K562 (cell line): Measurements from ENCODE around the gene PLPP4. TPM values are rescaled to one million over a fixed set of nuclear protein-coding genes. Genes with fewer than 3 reads are reported as not detected.

ENCODE experiments used
- ATAC-seq: fragments of 200-7000 bp; cut with Tn5 transposase; 3 replicates; pipeline ENCODE4 v1.9.1; 2020; ENCODE audit warnings: moderate library complexity
- BruUV-seq: library from RNA; stranded (reverse); fragments of 400-500 nt; replicated peaks from 2 replicates; lab custom pipeline; 2021; lab: Mats Ljungman, UMichigan
- CTCF ChIA-PET: fragments of 300-600 bp; formaldehyde crosslinking; extraction: SDS; loops from one replicate; lab custom pipeline; 2021; ENCODE audit warnings: low intra/inter-chr PET ratio; lab: Yijun Ruan, JAX
- POLR2A ChIA-PET: fragments of 300-600, 350-650 bp; sonication (Branson Sonifier 250); formaldehyde crosslinking; extraction: SDS; loops from one replicate; lab custom pipeline; 2021; ENCODE audit warnings: antibody characterized with exemption, inconsistent platforms; lab: Yijun Ruan, JAX
- DNase-seq, 4 experiments: peaks; one replicate each; pipeline versions ENCODE4 v3.0.0 to v3.0.0-alpha.2; 2011 to 2018; ENCODE audit warnings: low spot score in 3 of 4, mixed read lengths in 3 of 4; ENCODE audit errors: extremely low read depth in 1 of 4
- FAIRE-seq: peaks from 2 replicates; lab custom pipeline; 2011; peaks lifted over from hg19 to GRCh38; lab: Jason Lieb, UNC
- H2AFZ ChIP-seq: 2 replicates; pipeline ENCODE4 v1.6.0; 2011; ENCODE audit warnings: low read depth, low read length, control low read depth, inconsistent platforms
- H3K27ac ChIP-seq: fragments of 200-600 bp; 3 replicates; pipeline ENCODE4 v1.8.0; 2011; ENCODE audit warnings: low read depth, mild to moderate bottlenecking, control low read depth, inconsistent platforms, low read length, moderate library complexity, mixed read lengths; ENCODE audit errors: extremely low read depth
- H3K27me3 ChIP-seq, 2 experiments: fragments of 300-600 bp in 1 of 2; 2 replicates in 1 of 2; 3 replicates in 1 of 2; pipeline versions ENCODE4 v1.6.0 to v1.8.0; 2011; ENCODE audit warnings: inconsistent platforms in 2 of 2, low read length in 2 of 2, mild to moderate bottlenecking in 1 of 2, mixed read lengths in 1 of 2, moderate library complexity in 1 of 2; ENCODE audit not compliant: control insufficient read depth in 2 of 2, insufficient read depth in 2 of 2
- H3K36me3 ChIP-seq: fragments of 300-600 bp; 3 replicates; pipeline ENCODE4 v1.8.0; 2011; ENCODE audit warnings: mild to moderate bottlenecking, low read length, inconsistent platforms; ENCODE audit not compliant: control insufficient read depth, insufficient read depth
- H3K4me1 ChIP-seq, 2 experiments: fragments of 200-600 bp in 1 of 2; replicated peaks in 1 of 2; 2 replicates in 1 of 2; 3 replicates in 1 of 2; pipeline versions ENCODE4 v1.5.1 to v1.8.0; 2011; ENCODE audit warnings: inconsistent platforms in 2 of 2, low read length in 2 of 2, mild to moderate bottlenecking in 1 of 2, mixed read lengths in 1 of 2, moderate library complexity in 1 of 2; ENCODE audit not compliant: control insufficient read depth in 2 of 2, insufficient read depth in 2 of 2
- H3K4me2 ChIP-seq: 2 replicates; pipeline ENCODE4 v1.6.1; 2011; ENCODE audit warnings: low read length, control low read depth, inconsistent platforms, mixed read lengths; ENCODE audit not compliant: insufficient read depth
- H3K4me3 ChIP-seq: fragments of 200-600 bp; sonication (generic), shearing (Covaris generic); 2 replicates; pipeline ENCODE4 v1.5.1; 2016; ENCODE audit warnings: control low read depth, inconsistent platforms
- H3K79me2 ChIP-seq: fragments of 200-600 bp; 3 replicates; pipeline ENCODE4 v1.8.0; 2011; ENCODE audit warnings: low read length, inconsistent platforms; ENCODE audit not compliant: control insufficient read depth, insufficient read depth
- H3K9ac ChIP-seq, 2 experiments: 2 replicates each; pipeline versions ENCODE4 v1.6.0 to v1.6.1; 2011; ENCODE audit warnings: low read depth in 2 of 2, low read length in 2 of 2, control low read depth in 1 of 2, inconsistent platforms in 1 of 2, mild to moderate bottlenecking in 1 of 2, mixed read lengths in 1 of 2; ENCODE audit not compliant: insufficient read depth in 1 of 2
- H3K9me1 ChIP-seq: one replicate; pipeline ENCODE4 v1.6.0; 2011; ENCODE audit warnings: inconsistent platforms, mild to moderate bottlenecking, low read length, moderate library complexity; ENCODE audit not compliant: control insufficient read depth, insufficient read depth
- H3K9me3 ChIP-seq: replicated peaks from 2 replicates; pipeline ENCODE4 v1.5.1; 2011; ENCODE audit warnings: low read depth, low read length, inconsistent platforms; ENCODE audit not compliant: control insufficient read depth, insufficient read depth
- H4K20me1 ChIP-seq: replicated peaks from 2 replicates; pipeline ENCODE4 v1.6.1; 2011; ENCODE audit warnings: low read length, inconsistent platforms, mixed read lengths; ENCODE audit not compliant: control insufficient read depth, insufficient read depth
- NCOA4 ChIP-seq: fragments of 450-650 bp; IDR thresholded peaks from 2 replicates; pipeline ENCODE4 v1.6.1; 2018; ENCODE audit warnings: mild to moderate bottlenecking; ENCODE audit not compliant: partially characterized antibody
- TEAD2 ChIP-seq: fragments of 450-650 bp; IDR thresholded peaks from 2 replicates; pipeline ENCODE4 v1.6.1; 2016; ENCODE audit warnings: missing genetic modification characterization, control low read depth, missing compliant biosample characterization
- TGIF2 ChIP-seq: sonication (generic); formaldehyde crosslinking; IDR thresholded peaks from 2 replicates; pipeline ENCODE4 v1.8.1; 2022; ENCODE audit warnings: mild to moderate bottlenecking, missing genetic modification reagents, moderate library complexity
- ZBED1 ChIP-seq: IDR thresholded peaks from 2 replicates; pipeline ENCODE4 v1.6.1; 2014
- ZKSCAN8 ChIP-seq: fragments of 200-800 bp; sonication (Bioruptor generic); IDR thresholded peaks from 2 replicates; pipeline ENCODE4 v1.6.1; 2016; ENCODE audit warnings: missing genetic modification characterization, missing compliant biosample characterization
- ZNF12 ChIP-seq: sonication (generic); formaldehyde crosslinking; IDR thresholded peaks from 2 replicates; pipeline ENCODE4 v1.4.0; 2020; ENCODE audit warnings: mild to moderate bottlenecking, missing genetic modification reagents
- ZNF217 ChIP-seq: sonication (generic); formaldehyde crosslinking; IDR thresholded peaks from 2 replicates; pipeline ENCODE4 v1.8.0; 2022; ENCODE audit warnings: mild to moderate bottlenecking, missing genetic modification reagents
- ZNF57 ChIP-seq: fragments of 450-650 bp; formaldehyde crosslinking; IDR thresholded peaks from 2 replicates; pipeline ENCODE4 v1.4.0; 2020; ENCODE audit warnings: mild to moderate bottlenecking, moderate library complexity
- WGBS: fragments of 100-300 bp; shearing (Covaris generic); methylation state at CpG from one replicate; pipeline ENCODE4 v1.1.6; 2016; ENCODE audit warnings: low coverage, mixed read lengths; ENCODE audit not compliant: insufficient coverage; ENCODE audit errors: missing lambda C conversion rate; 5-methylcytosine and 5-hydroxymethylcytosine counted together
- in situ Hi-C: fragments of 300-500 bp; cut with MboI; formaldehyde crosslinking; loops from 4 replicates; pipeline ENCODE4 v1.15.0; 2018; ENCODE audit warnings: inconsistent platforms, mixed read lengths
- intact Hi-C: fragments of 100-400 bp; cut with micrococcal nuclease; formaldehyde crosslinking; loops from 2 replicates; pipeline ENCODE4 v1.14.2; 2022
- polyA plus RNA-seq, 8 experiments: library from polyadenylated mRNA; depleted of rRNA in 4 of 8; stranded (reverse) in 5 of 8; unstranded in 3 of 8; fragments of >200 nt; fragmentation: Nextera tagmentation in 2 of 8; fragmentation: Illumina TruSeq in 1 of 8; extraction: Ambion mirVana in 2 of 8; extraction: Trizol in 1 of 8; gene quantifications; 2 replicates each; pipeline versions ENCODE4 v1.2.1 to v1.2.3, GENCODE V29; 2011 to 2014; ENCODE audit warnings: inconsistent platforms in 1 of 8, missing spikeins in 1 of 8
- total RNA-seq, 7 experiments: library from RNA; depleted of rRNA in 6 of 7; stranded (reverse); fragments of >200 nt in 6 of 7; fragmentation: Illumina TruSeq in 2 of 7; extraction: Trizol in 2 of 7; gene quantifications; 2 replicates each; pipeline versions ENCODE4 v1.2.1 to v1.2.3, GENCODE V29; 2011 to 2021; ENCODE audit warnings: low replicate concordance in 1 of 7
- TF ChIP-seq, protein P1 (sequence below): fragments of 450-650 bp; IDR thresholded peaks from 2 replicates; pipeline ENCODE4 v1.6.1; 2018; ENCODE audit warnings: mild to moderate bottlenecking, low read depth; ENCODE audit not compliant: partially characterized antibody
- TF ChIP-seq, protein P2 (sequence below): IDR thresholded peaks from 3 replicates; pipeline ENCODE4 v1.6.1; 2011; ENCODE audit warnings: borderline replicate concordance, mild to moderate bottlenecking, moderate library complexity; ENCODE audit not compliant: insufficient read length; ENCODE audit errors: extremely low read depth
- TF ChIP-seq, protein P3 (sequence below): fragments of 450-650 bp; IDR thresholded peaks from 2 replicates; pipeline ENCODE4 v1.6.1; 2017; ENCODE audit warnings: mild to moderate bottlenecking, moderate library complexity
- TF ChIP-seq, protein P4 (sequence below): fragments of 250-450 bp; sonication (Bioruptor Pico); IDR thresholded peaks from 2 replicates; pipeline ENCODE4 v1.5.0; 2021; ENCODE audit warnings: mild to moderate bottlenecking, borderline replicate concordance

The PLPP4 gene
- total and polyA plus RNA-seq, 9 of the 15 experiments (the other 6 are each of a cell fraction or from before 2014, with no cell fraction given): 0.08 TPM; not detected in 8

DNA sequence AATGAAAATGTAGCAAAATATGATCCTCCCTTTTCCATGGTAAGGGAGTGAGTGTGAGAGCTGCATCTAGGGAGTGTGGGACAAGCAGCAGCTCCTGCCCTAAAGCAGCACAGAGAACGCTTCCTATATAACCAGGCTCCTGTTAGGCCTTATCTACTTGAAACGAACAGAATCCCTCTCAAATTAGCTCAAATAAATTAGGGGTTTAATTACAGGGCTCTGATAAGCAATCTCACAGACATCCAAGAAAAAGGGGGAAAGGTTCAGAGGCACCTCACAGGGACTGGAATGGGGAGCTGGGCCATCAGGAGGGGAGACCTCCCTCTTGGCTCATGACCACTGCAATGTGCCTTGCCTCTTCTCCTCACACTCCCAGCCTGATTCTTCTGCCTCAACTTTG, 57.9 kb downstream of the PLPP4 start:
- POLR2A ChIA-PET: interaction anchor here (0.7 to 0.9 kb wide), 2 partner anchors 11 to 30 kb away, joined by 4 read pairs; no protein-coding TSS in a partner anchor
- no peak overlapping the region for H3K4me2 ChIP-seq
- intact Hi-C loops (no loop called here), in situ Hi-C loops (no loop called here)
- WGBS: 0% methylated on average over 2 of the region's 2 CpGs
- CTCF ChIA-PET: no interaction called here
- no peak for DNase-seq
- H3K9ac ChIP-seq: no peak overlapping the region
- H3K4me3 ChIP-seq: no peak overlapping the region
- H2AFZ ChIP-seq: no peak overlapping the region
- no TSS peak for BruUV-seq
- H3K27ac ChIP-seq: no peak overlapping the region
- H4K20me1 ChIP-seq: no peaks in the 10 kb centered on the region
- ATAC-seq: no peak
- FAIRE-seq: no peak
- no peaks in the 10 kb centered on the region for H3K4me1 ChIP-seq
- no peaks in the 10 kb centered on the region for H3K36me3 ChIP-seq
- peaks cover 2% of the 10 kb centered on the region for H3K9me1 ChIP-seq
- H3K79me2 ChIP-seq: no peaks in the 10 kb centered on the region
- H3K27me3 ChIP-seq: no peaks in the 10 kb centered on the region
- H3K9me3 ChIP-seq: no peaks in the 10 kb centered on the region
- TF ChIP-seq, protein P1, sequence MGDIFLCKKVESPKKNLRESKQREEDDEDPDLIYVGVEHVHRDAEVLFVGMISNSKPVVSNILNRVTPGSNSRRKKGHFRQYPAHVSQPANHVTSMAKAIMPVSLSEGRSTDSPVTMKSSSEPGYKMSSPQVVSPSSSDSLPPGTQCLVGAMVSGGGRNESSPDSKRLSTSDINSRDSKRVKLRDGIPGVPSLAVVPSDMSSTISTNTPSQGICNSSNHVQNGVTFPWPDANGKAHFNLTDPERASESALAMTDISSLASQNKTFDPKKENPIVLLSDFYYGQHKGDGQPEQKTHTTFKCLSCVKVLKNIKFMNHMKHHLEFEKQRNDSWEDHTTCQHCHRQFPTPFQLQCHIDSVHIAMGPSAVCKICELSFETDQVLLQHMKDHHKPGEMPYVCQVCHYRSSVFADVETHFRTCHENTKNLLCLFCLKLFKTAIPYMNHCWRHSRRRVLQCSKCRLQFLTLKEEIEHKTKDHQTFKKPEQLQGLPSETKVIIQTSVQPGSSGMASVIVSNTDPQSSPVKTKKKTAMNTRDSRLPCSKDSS: no peak
- no peak for TF ChIP-seq ZKSCAN8 (CRISPR knock-in tag)
- TF ChIP-seq TGIF2 (CRISPR knock-in tag): no peak
- no peak for TF ChIP-seq ZBED1
- TF ChIP-seq, protein P2, sequence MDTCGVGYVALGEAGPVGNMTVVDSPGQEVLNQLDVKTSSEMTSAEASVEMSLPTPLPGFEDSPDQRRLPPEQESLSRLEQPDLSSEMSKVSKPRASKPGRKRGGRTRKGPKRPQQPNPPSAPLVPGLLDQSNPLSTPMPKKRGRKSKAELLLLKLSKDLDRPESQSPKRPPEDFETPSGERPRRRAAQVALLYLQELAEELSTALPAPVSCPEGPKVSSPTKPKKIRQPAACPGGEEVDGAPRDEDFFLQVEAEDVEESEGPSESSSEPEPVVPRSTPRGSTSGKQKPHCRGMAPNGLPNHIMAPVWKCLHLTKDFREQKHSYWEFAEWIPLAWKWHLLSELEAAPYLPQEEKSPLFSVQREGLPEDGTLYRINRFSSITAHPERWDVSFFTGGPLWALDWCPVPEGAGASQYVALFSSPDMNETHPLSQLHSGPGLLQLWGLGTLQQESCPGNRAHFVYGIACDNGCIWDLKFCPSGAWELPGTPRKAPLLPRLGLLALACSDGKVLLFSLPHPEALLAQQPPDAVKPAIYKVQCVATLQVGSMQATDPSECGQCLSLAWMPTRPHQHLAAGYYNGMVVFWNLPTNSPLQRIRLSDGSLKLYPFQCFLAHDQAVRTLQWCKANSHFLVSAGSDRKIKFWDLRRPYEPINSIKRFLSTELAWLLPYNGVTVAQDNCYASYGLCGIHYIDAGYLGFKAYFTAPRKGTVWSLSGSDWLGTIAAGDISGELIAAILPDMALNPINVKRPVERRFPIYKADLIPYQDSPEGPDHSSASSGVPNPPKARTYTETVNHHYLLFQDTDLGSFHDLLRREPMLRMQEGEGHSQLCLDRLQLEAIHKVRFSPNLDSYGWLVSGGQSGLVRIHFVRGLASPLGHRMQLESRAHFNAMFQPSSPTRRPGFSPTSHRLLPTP: no peak
- TF ChIP-seq TEAD2 (tag): no peak
- no peak for TF ChIP-seq ZNF12 (CRISPR knock-in tag)
- no peak for TF ChIP-seq NCOA4
- TF ChIP-seq, protein P3, sequence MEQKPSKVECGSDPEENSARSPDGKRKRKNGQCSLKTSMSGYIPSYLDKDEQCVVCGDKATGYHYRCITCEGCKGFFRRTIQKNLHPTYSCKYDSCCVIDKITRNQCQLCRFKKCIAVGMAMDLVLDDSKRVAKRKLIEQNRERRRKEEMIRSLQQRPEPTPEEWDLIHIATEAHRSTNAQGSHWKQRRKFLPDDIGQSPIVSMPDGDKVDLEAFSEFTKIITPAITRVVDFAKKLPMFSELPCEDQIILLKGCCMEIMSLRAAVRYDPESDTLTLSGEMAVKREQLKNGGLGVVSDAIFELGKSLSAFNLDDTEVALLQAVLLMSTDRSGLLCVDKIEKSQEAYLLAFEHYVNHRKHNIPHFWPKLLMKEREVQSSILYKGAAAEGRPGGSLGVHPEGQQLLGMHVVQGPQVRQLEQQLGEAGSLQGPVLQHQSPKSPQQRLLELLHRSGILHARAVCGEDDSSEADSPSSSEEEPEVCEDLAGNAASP: no peak
- TF ChIP-seq ZNF57 (CRISPR knock-in tag): no peak
- TF ChIP-seq, protein P4, sequence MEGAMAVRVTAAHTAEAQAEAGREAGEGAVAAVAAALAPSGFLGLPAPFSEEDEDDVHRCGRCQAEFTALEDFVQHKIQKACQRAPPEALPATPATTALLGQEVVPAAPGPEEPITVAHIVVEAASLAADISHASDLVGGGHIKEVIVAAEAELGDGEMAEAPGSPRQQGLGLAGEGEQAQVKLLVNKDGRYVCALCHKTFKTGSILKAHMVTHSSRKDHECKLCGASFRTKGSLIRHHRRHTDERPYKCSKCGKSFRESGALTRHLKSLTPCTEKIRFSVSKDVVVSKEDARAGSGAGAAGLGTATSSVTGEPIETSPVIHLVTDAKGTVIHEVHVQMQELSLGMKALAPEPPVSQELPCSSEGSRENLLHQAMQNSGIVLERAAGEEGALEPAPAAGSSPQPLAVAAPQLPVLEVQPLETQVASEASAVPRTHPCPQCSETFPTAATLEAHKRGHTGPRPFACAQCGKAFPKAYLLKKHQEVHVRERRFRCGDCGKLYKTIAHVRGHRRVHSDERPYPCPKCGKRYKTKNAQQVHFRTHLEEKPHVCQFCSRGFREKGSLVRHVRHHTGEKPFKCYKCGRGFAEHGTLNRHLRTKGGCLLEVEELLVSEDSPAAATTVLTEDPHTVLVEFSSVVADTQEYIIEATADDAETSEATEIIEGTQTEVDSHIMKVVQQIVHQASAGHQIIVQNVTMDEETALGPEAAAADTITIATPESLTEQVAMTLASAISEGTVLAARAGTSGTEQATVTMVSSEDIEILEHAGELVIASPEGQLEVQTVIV (CRISPR knock-in tag): no peak
- no peak for TF ChIP-seq ZNF217 (CRISPR knock-in tag)
